Stimulated activated CD8-positive, alpha-beta memory T cell treated with anti-CD3 and anti-CD28 coated beads, Interleukin-4, amount 100 ng/mL, for 1 hour (primary cell): Measurements from ENCODE around the gene FAM184A.

Source experiments
- DNase-seq, 2 donors: peaks; one replicate each; pipeline ENCODE4 v3.0.0-alpha.2; 2020; ENCODE audit warnings: low read depth in 2 of 2, low spot score in 1 of 2

FAM184A gene

DNA sequence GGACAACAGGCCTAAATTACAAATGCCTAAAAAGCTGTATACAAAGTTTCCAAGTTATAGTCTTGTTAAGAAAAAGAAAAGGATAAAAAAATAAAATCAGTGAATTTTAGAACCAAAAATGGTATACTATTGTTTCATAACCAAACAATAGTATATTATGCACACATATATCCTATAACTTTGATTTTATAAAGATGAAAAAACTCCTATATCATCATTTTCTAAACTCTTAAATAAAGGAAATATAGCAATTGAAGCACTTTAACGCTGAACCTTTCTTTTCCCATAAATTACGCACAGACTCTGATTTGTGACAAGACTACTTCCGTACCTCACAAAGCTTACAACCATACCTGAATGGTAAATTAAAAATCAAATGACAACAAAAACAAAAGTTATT, 107.6 kb downstream of the FAM184A start:
- DNase-seq: no peak

DNA sequence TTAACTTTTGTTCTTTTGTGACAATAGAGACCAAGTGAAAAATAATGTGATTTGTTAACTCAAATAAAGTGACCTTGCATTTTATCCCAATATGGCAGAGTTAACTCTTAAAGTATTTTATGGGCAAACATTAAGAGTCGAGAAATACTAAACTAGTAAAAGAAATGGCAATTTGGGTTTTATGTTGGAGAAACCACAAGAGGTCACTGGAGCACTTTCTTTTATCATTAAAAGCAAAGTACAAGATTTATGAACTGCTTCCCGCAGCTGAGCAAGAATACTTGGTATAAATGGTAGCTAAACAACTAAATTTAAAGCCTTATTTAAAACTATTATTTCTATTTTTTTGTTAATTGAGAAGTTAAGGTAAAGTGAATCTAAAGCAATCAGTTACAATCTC, 110.0 kb downstream of the FAM184A start:
- no peak for DNase-seq

DNA sequence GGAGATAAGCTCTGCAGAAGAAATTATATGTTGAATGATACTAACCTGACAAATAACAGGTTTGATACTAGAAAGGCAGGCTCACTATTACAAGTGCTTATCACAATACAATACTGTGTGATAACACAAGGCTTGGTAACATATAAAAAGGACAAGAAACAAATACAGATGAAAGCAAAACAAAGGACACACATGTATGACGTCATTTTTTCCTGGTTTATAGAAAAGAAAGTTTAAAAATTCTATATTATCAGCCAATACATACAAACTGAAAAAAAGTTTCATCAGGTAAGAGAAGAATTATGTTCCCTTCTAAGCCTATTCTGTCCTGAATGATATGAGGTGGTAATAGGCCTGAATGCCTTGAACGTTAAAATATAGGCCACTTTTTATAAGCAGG, 111.2 kb downstream of the FAM184A start:
- DNase-seq: no peak

DNA sequence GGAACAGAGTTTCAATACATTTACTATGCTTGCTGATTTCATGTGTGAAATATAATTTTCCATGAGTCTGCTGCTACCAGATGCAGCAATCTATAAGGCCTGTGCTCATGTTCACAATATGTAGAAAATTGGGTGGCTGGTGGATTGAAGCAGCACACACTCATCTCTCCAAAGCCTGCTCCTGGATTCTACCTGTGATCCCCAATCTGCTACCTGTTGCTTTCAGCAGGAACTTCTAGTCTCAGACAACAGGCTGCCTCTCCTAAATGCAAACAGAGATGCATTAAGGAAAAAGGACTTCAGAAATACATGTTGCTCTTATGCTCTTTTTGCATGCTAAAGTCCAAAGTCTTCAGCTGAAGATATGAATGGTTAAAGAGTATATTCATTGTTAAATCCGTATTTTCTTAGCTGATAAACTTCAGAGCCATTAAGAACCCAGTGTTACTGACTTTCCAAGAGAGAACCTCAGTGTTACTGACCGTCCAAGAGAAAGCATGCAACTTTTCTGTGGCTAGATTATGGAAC, 112.6 kb downstream of the FAM184A start:
- DNase-seq: no peak

DNA sequence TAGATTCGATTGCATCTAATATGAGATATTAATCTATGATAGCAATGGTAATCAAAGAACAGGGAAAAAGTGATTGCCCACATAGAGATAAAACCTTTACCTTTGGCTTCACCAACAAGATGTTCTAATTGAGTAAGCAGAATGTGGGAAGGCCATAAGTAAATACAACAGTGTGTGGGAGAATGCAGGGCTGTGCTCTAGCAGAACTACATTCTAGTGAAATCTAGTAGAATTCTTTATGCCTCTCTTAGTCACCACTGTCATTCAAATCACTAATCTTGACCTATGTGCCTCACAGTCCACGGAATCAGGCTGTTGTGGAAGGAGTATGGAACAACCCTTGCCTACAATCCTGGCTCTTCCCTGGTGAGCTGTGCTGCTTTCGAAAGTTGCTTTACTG, 113.1 kb downstream of the FAM184A start:
- no peak for DNase-seq

DNA sequence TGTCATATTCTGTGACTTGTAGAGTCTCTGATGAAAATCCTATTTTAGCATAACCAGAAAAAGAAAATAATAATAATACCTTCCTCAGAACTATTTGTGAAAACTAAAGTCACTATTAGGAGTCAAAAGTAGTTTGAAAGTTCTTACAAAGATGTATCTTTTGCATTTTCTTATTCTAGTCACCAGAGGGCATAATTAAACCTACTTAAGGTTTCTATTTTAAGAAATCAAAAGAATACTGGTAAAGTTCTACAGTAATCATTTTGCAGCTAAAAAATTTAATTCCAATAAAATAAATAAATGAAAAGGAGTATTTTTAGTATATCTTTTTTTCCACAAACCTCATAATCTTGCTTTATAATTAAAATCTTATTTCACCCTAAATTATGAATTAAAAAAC, 115.5 kb downstream of the FAM184A start:
- DNase-seq: no peak

DNA sequence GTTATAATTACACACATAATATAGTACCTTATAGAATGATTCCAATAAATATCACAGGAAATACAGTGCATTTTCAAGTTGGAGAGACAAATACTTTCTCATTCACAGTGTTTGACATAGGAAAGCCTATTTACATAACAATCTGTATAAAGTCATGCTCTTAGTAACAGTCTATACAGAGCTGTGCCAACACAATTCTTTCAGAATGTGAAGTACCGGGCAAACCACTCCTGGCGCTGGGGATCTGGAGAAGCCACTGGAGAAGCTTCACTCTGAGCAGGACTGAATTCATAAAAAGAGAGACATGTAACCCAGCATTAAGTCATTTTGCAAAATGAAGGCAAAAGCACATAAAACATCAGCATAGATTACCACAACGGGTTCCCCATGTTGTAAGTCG, 118.6 kb downstream of the FAM184A start:
- DNase-seq: no peak

DNA sequence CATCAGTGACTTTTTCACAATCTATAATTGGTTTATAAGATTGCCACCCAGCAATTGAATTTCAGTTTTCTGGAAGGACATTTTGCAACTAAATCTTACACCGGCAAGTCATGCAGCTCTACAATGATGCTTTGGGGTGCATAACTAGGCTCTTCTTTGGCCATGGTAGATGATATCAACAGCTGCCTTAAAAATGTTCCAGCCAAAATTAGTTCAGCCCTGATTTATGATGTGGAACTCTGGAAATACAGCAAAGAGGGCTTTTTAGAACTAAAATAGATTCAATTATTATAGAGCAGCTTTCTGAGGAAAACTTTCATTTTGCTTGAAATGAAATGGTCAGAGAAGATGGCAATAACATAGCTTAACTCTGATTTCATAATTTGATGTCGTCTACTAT, 125.1 kb downstream of the FAM184A start:
- DNase-seq: no peak

DNA sequence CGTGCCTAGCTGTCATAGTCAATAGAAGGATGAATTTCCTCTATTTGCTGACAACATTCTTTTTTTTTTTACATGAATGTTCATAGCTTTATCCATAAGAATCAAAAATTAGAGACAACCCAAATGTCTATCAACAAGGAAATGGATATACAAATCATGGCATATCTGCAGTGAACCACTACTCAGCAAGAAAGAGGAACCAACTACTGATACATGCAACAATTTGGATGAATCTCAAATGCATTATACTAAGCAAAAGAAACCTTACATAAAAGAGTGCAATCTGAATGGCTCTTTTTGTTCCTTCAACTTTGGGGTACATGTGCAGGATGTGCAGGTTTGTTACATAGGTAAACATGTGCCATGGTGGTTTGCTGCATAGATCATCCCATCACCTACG, 125.8 kb downstream of the FAM184A start:
- DNase-seq: no peak

DNA sequence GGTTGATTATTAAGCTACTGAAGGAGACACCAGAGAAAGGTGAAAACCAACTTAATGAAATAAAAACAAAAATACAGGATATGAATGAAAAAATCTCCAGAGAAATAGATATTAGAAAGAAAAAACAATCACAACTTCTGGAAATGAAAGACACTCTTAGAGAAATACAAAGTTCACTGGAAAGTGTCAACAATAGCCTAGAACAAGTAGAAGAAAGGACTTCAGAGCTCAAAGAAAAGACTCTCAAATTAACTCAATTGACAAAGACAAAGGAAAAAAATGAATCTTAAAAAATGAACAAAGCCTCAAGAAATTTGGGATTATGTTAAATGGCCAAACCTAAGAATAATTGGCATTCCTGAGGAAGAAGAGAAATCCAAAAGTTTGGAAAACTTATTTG, 133.2 kb downstream of the FAM184A start:
- DNase-seq: no peak

DNA sequence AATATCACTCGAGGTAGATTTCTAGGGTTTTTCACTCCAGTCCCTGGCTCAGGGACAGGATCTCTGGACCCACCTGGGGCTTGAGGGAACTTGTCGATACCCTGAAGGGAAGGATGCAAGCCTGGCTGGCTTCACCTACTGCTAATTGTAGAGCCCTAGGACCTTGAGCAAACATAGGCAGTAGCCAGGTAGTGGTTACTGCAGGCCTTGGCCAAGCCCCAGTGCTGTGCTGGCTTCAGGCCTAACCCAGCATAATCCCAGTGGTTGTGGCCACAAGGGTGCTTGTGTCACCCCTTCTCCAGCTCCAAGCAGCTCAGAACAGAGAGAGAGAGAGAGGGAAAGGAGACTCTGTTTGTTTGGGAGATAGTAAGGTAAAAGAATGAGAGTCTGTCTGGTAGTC, 137.7 kb downstream of the FAM184A start:
- no peak for DNase-seq

DNA sequence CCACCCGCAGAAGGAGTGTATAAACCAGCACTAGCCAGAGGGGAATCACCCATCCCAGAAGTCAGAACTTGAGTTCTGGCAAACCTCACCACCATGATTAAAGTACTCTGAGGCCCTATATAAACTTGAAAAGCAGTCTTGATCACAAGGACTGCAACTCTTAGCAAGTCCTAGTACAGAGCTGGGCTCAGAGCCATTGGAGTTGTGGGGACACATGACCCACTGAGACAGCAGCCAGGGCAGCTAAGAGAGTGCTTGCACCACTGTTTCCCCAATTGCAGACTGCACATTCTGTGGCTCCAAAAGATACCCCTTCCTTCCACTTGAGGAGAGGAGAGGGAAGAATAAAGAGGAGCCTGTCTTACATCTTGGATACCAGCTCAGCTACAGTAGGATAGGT, 138.8 kb downstream of the FAM184A start:
- DNase-seq: no peak

DNA sequence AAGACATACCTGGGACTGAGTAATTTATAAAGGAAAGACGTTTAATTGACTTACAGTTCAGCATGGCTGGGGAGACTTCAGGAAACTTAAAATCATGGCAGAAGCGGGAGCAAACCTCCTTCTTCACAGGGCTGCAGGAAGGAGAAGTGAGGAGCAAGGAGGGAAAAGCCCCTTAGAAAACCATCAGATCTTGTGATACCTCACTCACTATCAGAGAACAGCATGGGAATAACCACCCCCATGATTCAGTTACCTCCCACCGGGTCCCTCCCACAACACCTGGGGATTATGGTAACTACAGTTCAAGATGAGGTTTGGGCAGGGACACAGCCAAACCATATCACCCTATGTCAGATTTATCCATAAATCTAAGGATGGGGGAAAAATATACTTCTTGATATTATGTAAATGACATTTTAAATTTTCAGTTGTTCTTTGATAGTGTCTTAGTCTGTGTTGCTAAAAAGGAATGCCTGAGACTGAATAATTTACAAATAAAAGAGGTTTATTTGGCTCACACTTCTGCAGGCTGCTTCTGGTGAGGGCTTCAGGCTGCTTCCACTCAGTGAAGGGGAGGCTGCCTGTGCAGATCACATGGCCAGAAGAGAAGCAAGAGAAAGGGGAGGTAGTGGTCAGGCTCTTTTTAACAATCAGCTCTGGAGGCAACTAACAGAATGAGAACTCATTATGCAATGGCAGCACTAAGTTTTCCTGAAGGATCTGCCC, 142.3 kb downstream of the FAM184A start:
- DNase-seq: no peak

DNA sequence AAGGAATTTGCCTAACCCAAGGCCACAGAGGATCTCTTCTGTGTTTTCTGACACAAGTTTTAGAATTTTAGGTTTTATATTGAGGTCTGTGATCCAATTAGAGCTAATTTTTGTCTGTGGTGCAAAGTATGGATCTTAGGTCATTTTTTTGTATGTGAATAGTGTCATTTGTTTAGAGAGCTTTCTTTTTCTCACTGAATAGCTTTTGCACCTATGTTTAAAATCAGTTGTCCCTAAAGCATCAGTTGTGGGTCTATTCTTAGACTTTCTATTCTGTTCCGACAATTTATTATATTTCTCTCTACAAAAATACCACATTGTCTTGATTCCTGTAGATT, 143.2 kb downstream of the FAM184A start:
- DNase-seq: no peak

DNA sequence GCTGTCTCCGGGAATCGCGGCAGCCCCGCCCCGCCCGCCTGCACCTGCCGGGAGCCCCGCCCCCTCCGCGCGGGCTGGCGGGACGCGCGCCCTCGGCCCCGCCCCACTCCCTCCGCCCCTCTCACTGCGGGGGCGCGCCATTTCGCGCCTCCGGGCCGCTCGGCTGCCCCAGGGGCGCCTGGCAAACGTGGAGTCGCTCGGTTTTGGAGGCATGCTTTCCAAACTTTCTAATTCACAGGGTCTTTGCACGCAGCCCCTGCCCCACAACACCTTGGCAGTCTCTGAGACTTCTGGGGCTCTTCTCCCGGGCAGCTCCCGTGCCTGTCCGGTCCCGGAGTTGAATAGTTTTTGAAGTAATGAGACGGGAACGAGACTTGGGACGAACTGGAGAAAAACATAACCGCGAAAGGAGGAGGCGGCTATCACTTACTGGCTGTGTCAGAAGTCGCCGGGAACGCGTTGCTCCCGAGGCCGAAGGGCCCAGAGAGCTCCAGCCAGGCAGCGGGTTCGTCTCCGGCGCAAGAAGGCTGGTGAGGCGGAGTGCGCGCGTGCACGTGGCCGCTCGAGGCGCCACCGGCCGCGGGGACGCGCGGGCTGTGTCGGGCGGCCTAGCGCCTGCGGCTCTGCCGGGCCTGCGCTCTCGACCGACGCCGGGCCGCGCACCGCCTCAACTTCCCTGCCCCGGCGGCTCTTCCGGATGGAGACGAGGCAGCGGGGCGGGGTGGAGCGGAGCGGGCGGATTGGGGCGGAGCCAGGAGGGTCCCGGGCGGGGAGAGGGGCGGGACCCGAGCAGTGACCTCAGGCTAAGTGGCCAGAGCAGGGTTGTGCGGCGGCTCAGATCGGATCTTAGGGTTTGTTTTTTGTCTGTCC, 143.8 kb downstream of the FAM184A start, which contains the start of gene MCM9:
MCM9 (minus strand) TSS at position 699 of the 870 bp plus-strand sequence. CDS start 3,436 bp downstream, outside the sequence.
- peak; percentile 65 to 75 for DNase-seq

DNA sequence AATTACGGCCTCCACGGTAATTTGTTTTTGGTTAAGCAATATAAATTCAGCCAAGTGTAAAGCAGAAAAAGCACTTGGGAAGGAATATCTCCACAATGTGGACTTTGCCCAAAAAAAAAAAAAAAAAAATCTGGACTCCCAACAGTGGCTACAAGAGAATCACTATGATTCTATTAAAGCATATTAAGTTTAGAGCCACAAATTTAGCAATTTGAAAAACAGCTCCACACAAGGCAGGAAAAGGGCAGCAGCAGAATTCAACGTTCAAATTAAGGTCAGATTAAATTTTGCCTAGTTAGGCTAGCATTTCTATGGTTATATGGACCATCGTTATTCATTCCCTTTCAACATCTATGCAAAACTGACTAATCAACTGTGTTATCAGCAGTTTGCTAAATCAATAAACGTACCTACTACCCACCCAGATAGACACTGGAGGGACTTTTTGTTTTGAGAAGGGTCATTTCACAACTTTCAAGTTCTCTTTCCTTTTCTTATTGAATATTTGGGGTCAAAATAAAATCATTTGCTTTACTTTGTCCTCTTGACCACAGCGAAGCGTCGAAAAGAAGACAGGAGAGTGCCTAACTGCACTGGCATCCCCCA, 144.5 kb downstream of the FAM184A start:
- DNase-seq: no peak

DNA sequence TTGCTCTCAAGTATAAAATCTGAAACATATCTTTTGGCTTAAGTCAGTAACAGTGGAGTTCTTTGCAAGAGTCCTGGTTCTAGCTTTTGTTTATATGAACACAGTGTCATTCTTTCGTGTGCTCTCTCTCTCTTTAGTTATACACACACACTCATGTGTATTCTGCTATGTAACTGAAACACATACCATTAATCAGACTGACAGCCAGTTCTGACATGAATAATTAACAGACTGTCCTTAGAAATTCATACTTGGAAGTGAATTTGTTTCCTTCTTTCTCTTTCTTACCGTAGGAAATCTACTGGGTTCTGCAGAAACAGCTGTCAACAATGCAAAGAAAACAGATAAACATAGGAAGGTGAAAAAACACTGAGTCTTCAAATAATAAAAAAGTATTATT, 146.0 kb downstream of the FAM184A start:
- DNase-seq: no peak

DNA sequence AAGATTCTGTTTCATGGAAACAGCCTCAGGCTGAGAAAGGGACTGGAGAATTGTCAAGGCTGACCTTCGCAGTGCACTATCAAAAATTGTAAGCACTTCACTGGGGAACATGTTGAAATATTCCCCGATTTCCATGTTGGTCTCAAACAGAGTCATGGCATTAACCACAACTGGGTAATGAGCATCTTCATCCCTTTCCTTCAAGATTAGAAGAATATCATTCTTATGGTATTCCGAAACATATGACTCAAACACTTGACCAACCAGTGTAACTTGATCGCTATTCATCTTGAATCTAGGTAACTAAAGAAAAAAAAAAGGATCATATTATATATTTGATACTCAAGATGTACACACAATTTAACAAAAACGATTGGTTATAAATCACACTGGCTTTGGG, 147.0 kb downstream of the FAM184A start:
- no peak for DNase-seq

DNA sequence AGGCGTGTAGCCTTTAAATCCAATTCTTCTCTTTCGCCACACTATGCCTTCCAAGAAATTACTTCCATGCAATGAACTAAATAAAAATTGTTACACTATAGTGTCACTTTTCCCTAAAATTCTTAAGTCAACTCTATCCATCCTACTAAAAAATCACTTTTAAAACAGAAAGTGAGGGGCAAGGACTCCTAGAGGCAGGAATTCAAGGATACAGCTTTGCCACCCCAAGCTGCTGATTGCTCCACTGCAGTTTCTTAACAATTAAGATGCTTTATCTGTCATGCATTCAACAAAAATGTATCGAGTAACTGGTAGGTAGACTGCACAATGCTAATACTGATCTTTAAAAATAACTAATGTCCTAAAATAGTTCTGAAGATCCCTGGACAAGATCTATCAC, 147.8 kb downstream of the FAM184A start:
- no peak for DNase-seq

DNA sequence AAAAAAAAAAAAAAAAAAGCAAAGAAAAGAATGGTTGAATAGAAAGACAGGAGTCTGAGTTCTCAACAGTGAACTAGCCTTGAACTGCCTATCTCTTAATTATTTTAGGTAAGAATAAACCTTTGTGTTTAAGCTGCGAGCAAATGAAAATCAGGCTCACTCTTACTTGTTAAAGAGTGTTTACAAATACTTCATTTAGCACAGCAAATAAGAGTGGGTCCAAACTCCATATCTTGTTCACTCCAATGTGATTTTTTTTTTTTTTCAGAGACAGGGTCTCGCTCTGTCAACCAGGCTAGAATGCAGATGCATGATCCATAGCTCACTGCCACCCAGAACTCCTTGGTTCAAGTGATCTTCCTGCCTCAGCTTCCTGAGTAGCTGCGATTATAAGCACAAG, 155.4 kb downstream of the FAM184A start:
- no peak for DNase-seq

DNA sequence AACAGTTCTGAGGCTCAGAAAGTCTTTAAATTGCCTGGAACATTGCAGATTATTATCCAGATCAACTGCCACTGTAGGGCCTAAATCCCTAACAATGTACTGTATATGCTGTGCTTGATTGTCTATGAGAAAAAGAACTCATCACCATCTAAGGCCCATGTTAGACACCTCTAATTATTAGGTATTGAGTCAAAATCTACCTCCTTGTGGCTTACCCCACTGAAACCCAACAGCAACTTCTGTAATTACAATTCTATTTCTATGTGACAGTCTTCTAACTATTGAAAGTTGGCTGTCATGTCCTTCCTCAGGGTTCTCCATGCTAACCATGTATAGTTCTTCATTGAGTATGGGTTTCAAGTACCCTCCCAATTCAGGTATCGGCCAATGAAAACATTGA, 157.4 kb downstream of the FAM184A start:
- no peak for DNase-seq

DNA sequence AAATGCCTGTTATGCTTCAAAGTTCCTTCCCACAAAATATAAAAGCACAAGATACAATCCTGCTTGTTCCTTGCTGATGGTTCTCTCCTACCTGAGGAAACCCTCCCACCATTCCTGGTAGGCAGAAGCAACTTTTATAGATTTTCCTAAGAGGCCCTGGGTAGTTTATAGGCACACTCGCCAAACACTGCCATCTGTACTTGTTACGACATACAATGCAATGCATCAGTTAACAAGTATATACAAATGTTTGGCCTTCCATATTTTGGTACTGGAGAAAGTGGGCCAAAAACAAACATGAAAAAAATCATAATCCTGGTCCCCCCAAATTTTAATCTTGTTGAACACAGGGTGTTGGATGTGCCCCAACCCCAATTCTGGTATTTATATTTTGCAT, 160.1 kb downstream of the FAM184A start:
- DNase-seq: no peak
